ENCODE data around the gene SCAF8.
"Not testable (repeated sequence)": the region's sequence is repeated elsewhere in the genome, so short reads cannot be mapped to it uniquely, and the experiment has no call there.

The SCAF8 gene

GRCh38 chr6:154736618-154737259, 3.5 kb downstream of the SCAF8 start:
- DNase-seq = no peak

DNA sequence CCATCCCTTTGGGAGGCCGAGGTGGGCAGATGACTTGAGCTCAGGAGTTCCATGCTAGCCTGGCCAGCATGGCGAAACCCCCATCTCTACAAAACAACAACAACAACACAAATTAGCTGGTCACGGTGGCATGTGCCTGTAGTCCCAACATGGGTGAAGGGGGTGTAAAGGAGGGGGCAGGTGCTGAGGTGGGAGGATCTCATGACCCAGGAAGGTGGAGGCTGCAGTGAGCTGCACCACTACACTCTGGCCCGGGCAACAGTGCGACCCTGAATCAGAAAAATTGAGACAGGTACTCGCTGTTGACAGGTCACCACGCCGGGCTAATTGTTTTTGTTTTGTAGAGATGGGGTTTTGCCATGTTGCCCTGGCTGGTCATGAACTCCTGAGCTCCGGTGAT, 4.2 kb downstream of the SCAF8 start:
- DNase-seq = no peak

- DNase-seq = no peak
Observed at GRCh38 chr6:154738551-154738961, 5.3 kb downstream of the SCAF8 start.

DNA sequence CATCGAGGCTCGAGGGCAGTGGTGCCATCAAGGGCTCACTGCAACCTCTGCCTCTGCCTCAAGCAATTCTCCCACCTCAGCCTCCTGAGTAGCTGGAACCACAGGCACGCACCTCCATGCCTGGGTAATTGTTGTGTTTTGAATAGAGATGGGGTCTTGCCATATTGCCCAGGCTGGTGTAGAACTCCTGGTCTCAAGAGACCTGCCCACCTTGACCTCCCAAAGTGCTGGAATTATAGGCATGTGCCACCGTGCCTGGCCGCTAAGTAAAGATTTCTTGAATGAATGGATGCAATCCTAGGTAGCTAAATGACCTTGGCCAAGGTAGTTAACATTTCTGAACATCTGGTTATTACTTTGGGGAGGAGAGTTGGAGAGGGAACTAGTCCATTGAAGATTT, 7.4 kb downstream of the SCAF8 start:
- DNase-seq = no peak

- no peak for DNase-seq
Observed at GRCh38 chr6:154742891-154743290, 9.7 kb downstream of the SCAF8 start.

DNA sequence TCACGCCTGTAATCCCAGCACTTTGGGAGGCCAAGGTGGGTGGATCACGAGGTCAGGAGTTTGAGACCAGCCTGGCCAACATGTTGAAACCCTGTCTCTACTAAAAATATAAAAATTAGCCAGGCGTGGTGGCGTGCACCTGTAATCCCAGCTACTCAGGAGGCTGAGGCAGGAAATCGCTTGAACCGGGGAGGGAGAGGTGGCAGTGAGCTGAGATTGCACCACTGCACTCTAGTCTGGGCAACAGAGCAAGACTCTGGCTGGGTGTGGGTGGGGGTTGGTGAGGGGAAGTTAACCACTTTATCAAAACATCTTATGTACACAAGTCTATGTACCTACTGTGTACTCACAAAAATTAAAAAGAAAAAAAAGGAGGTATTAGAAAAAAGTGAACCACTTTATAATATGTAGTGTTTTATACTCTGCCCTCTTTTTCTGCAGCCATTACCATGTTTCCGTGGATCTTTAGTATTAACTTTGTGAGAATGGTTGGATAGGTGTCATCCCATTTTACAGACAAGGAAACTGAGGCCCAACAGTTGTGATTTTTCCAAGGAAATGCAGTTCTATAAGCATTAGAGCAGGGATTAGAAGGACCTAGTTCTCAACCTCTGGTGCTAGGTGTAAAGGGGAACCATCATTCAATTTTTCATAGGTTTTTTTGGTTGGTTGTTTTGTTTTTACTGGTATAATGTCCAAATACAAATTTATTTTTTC, 11.0 kb downstream of the SCAF8 start:
- not testable (repeated sequence) for DNase-seq

DNA sequence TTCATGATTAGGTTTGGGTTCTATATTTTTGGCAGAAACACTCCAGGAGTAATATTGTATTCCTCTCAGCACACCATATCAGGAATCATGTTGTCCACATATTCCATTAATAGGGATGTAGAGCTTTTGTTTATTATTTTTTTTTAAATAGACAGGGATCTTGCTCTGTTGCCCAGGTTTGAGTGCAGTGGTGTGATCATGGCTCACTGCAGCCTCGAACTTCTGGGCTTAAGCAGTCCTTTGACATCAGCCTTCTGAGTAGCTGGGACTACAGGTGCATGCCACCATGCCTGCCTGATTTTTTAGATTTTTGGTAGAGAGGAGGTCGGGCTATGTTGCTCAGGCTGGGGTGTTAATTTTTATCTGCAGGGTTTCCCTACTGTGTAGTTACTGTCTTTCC, 12.0 kb downstream of the SCAF8 start:
- no peak for DNase-seq

DNA sequence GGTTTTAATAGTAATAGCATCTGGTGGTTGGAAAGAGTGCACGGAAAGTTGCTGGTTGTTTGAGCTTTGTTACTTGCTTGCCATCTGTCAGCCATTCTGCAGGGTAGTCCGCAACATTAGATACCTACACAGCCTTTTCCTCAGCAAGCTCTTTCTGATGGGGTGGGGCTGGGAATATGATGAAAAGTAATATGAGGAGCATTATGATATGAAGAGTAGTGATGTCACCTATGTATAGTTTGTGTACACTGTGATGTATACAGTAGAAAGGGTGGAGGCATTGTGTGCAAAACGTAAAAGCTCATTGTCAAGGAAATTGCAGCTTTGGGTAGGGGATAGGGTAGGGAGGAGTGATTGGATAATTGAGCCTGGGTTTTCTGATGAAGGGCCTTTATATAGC, 16.1 kb downstream of the SCAF8 start:
- DNase-seq = no peak

- DNase-seq = no peak
Observed at GRCh38 chr6:154751011-154751800, 18.0 kb downstream of the SCAF8 start.

DNA sequence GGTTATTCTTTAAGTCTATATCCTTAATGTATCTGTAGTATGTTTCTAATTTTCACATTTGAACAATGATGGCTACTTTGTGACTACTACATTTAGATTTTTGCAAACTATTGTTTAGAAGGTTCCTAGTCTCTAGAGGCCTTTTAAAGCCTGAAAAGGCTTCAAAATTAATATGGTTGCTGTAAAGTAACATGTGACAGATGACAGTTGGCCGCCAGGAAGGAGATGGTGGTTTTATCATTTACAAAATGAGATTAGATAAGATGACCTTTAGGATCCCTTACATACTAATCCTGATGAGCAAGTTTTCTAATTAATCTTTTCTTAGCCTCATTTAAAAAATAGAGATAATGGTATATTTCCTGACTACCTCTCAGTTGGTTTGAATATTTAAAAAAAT, 18.8 kb downstream of the SCAF8 start:
- no peak for DNase-seq

DNA sequence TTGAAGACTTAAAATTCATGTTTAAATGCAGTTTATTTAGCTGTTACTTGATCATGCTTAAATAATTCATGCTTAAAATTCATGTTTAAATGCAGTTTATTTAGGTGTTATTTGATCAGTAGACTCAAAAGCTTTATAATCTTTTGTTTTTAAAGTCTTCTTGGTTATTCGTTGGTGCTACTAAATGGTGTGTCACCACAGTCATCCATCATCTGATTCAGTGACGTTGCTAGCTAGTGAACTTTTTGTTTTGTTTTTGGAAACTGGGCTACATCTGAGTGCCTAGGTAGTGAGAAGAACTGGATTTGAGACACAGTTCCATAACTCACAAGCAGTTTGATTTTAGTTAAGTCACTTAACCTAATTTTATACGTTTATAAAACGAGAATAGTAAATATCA, 20.9 kb downstream of the SCAF8 start:
- DNase-seq = no peak

GRCh38 chr6:154757352-154758050, 24.3 kb downstream of the SCAF8 start:
- no peak for DNase-seq

- DNase-seq = no peak
Observed at GRCh38 chr6:154758125-154758524, 24.9 kb downstream of the SCAF8 start.

- no peak for DNase-seq
Observed at GRCh38 chr6:154763650-154764049, 30.4 kb downstream of the SCAF8 start.

- DNase-seq = no peak
Observed at GRCh38 chr6:154765273-154765672, 32.1 kb downstream of the SCAF8 start.

DNA sequence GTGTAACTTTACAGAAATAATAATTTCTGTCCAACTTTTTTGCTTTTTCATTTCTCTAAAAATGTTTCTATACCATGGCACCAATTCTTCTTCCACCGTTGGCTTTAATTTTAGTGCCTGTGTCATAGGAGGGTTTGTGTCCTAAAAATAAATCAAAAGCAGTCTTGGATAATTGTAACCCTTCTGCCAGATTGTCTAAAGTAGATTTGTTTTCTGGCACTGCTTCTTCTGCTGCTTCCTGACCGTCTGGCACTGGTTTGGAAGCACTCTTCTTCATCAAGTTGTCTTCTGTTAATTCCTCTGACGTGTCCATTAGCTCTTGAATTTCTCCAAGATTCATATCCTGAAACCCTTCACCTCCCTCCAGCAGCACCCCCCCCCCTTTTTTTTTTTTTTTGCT, 33.1 kb downstream of the SCAF8 start:
- no peak for DNase-seq

DNA sequence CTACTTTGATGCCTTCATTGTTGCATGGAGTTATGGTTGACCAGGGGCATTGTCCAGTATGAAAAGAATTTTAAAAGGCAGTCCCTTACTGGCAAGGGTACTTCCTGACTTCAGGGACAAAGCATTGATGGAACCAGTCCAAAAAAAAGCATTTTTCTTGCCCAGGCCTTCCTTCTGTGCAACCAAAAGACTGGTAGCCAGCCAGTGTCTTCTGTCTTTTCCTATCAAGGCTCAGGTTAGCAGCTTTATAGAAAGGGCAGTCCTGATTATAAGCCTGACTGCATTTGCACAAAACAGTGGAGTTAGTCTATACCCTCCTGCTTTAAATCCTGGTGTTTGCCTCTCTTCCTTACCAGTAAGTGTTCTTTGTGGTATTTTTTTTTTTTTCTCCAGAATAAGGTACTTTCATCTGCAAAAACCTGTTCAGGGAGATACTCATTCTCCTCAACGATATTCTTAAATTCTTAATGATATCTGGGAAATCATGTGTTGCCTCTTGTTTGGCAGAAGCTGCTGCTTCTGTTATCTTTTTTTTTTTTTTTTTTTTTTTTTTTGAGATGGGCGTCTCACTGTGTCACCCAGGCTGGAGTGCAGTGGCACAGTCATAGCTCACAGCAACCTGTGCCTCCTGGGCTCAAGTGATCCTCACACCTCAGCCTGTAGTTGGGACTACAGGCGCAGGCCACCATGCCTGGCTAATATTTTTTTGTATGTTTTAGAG, 33.9 kb downstream of the SCAF8 start:
- no peak for DNase-seq

DNA sequence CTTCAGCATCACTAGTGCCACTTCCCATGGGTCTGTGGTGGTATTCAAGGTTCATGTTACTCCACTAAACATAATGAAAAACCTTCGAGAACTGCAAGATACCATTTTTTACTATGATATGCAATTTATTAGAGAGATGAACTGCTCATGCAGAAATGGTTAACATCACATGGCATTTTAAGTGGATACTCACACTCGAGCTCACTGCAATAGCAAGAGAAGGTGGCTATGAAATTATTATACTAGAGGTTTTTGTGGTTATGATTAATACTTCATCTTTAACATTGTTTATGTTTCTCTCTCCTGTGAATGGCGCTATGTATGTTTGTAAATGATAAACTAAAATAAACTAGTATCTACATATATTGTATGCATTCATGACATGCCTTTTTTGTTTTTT, 35.1 kb downstream of the SCAF8 start:
- DNase-seq = no peak

DNA sequence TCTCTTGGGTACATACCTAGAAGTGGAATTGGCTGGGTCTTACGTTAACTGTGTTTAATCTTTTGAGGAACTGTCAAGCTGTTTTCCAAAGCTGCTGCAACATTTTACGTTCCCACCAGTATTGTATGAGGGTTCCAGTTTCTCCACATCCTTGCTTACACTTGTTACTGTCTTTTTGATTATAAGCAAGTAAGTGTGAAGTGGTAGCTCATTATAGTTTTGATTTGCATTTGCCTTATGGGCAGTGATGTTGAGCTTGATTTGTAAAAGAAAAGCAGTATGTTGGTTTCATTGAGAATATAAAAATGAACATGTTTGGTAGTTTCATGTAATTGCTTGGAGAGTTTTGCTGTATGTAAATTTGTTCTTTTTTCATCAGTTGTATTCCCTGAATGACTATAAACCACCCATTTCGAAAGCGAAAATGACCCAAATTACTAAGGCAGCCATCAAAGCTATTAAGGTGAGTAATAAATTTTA, 40.4 kb downstream of the SCAF8 start:
- no peak for DNase-seq

GRCh38 chr6:154779157-154779556, 45.9 kb downstream of the SCAF8 start:
- not testable (repeated sequence) for DNase-seq

- DNase-seq = no peak
Observed at GRCh38 chr6:154782193-154782592, 49.0 kb downstream of the SCAF8 start.

GRCh38 chr6:154783229-154783628, 50.0 kb downstream of the SCAF8 start:
- no peak for DNase-seq

Data from activated gamma-delta T cell (primary cell).